HG03521 (cell line): ENCODE results near the gene PAX8.

Experiments used
- ATAC-seq: cut with Tn5 transposase; IDR thresholded peaks from one replicate; pipeline ENCODE4 v1.9.1; 2021; ENCODE audit warnings: mild to moderate bottlenecking, moderate library complexity; ENCODE audit not compliant: unreplicated experiment

Gene PAX8

GRCh38 chr2:113187771-113188170 lies 91.0 kb downstream of the PAX8 start:
- no peak for ATAC-seq

- ATAC-seq: no peak
Measured at GRCh38 chr2:113186433-113186796, 92.3 kb downstream of the PAX8 start.

- no peak for ATAC-seq
Measured at GRCh38 chr2:113185664-113186432, 92.9 kb downstream of the PAX8 start.

GRCh38 chr2:113184531-113185230 lies 94.0 kb downstream of the PAX8 start:
- ATAC-seq: no peak

GRCh38 chr2:113183703-113184102 lies 95.0 kb downstream of the PAX8 start:
- no peak for ATAC-seq

GRCh38 chr2:113183264-113183663 lies 95.5 kb downstream of the PAX8 start:
- ATAC-seq: no peak

GRCh38 chr2:113182471-113183260 lies 96.1 kb downstream of the PAX8 start:
- ATAC-seq: no peak

- ATAC-seq: no peak
Measured at GRCh38 chr2:113181258-113182051, 97.3 kb downstream of the PAX8 start.

- no peak for ATAC-seq
Measured at GRCh38 chr2:113180131-113180946, 98.4 kb downstream of the PAX8 start.

- ATAC-seq: no peak
Measured at GRCh38 chr2:113179446-113180045, 99.2 kb downstream of the PAX8 start.

- ATAC-seq: no peak
Measured at GRCh38 chr2:113178891-113179290, 99.8 kb downstream of the PAX8 start.

- ATAC-seq: no peak
Measured at GRCh38 chr2:113178069-113178746, 100.5 kb downstream of the PAX8 start.

GRCh38 chr2:113176696-113177355 lies 101.9 kb downstream of the PAX8 start:
- no peak for ATAC-seq

- ATAC-seq: no peak
Measured at GRCh38 chr2:113175736-113176695, 102.7 kb downstream of the PAX8 start.

GRCh38 chr2:113175042-113175628 lies 103.6 kb downstream of the PAX8 start:
- ATAC-seq: peak; percentile 60

- no peak for ATAC-seq
Measured at GRCh38 chr2:113174376-113174750, 104.4 kb downstream of the PAX8 start.
